K562 (cell line): ENCODE results near the gene C20orf96. TPM values are rescaled to one million over a fixed set of nuclear protein-coding genes. Genes with fewer than 3 reads are reported as not detected.

Experiments
- ATAC-seq: fragments of 200-7000 bp; cut with Tn5 transposase; 3 replicates; pipeline ENCODE4 v1.9.1; 2020; ENCODE audit warnings: moderate library complexity
- BruUV-seq: library from RNA; stranded (reverse); fragments of 400-500 nt; replicated peaks from 2 replicates; lab custom pipeline; 2021; lab: Mats Ljungman, UMichigan
- CTCF ChIA-PET: fragments of 300-600 bp; formaldehyde crosslinking; extraction: SDS; loops from one replicate; lab custom pipeline; 2021; ENCODE audit warnings: low intra/inter-chr PET ratio; lab: Yijun Ruan, JAX
- POLR2A ChIA-PET: fragments of 300-600, 350-650 bp; sonication (Branson Sonifier 250); formaldehyde crosslinking; extraction: SDS; loops from one replicate; lab custom pipeline; 2021; ENCODE audit warnings: antibody characterized with exemption, inconsistent platforms; lab: Yijun Ruan, JAX
- DNase-seq, 4 experiments: peaks; one replicate each; pipeline versions ENCODE4 v3.0.0 to v3.0.0-alpha.2; 2011 to 2018; ENCODE audit warnings: low spot score in 3 of 4, mixed read lengths in 3 of 4; ENCODE audit errors: extremely low read depth in 1 of 4
- FAIRE-seq: peaks from 2 replicates; lab custom pipeline; 2011; peaks lifted over from hg19 to GRCh38; lab: Jason Lieb, UNC
- H2AFZ ChIP-seq: 2 replicates; pipeline ENCODE4 v1.6.0; 2011; ENCODE audit warnings: low read depth, low read length, control low read depth, inconsistent platforms
- H3K27ac ChIP-seq: fragments of 200-600 bp; 3 replicates; pipeline ENCODE4 v1.8.0; 2011; ENCODE audit warnings: low read depth, mild to moderate bottlenecking, control low read depth, inconsistent platforms, low read length, moderate library complexity, mixed read lengths; ENCODE audit errors: extremely low read depth
- H3K27me3 ChIP-seq, 2 experiments: fragments of 300-600 bp in 1 of 2; 2 replicates in 1 of 2; 3 replicates in 1 of 2; pipeline versions ENCODE4 v1.6.0 to v1.8.0; 2011; ENCODE audit warnings: inconsistent platforms in 2 of 2, low read length in 2 of 2, mild to moderate bottlenecking in 1 of 2, mixed read lengths in 1 of 2, moderate library complexity in 1 of 2; ENCODE audit not compliant: control insufficient read depth in 2 of 2, insufficient read depth in 2 of 2
- H3K36me3 ChIP-seq: fragments of 300-600 bp; 3 replicates; pipeline ENCODE4 v1.8.0; 2011; ENCODE audit warnings: mild to moderate bottlenecking, low read length, inconsistent platforms; ENCODE audit not compliant: control insufficient read depth, insufficient read depth
- H3K4me1 ChIP-seq, 2 experiments: fragments of 200-600 bp in 1 of 2; replicated peaks in 1 of 2; 2 replicates in 1 of 2; 3 replicates in 1 of 2; pipeline versions ENCODE4 v1.5.1 to v1.8.0; 2011; ENCODE audit warnings: inconsistent platforms in 2 of 2, low read length in 2 of 2, mild to moderate bottlenecking in 1 of 2, mixed read lengths in 1 of 2, moderate library complexity in 1 of 2; ENCODE audit not compliant: control insufficient read depth in 2 of 2, insufficient read depth in 2 of 2
- H3K4me2 ChIP-seq: 2 replicates; pipeline ENCODE4 v1.6.1; 2011; ENCODE audit warnings: low read length, control low read depth, inconsistent platforms, mixed read lengths; ENCODE audit not compliant: insufficient read depth
- H3K4me3 ChIP-seq: fragments of 200-600 bp; sonication (generic), shearing (Covaris generic); 2 replicates; pipeline ENCODE4 v1.5.1; 2016; ENCODE audit warnings: control low read depth, inconsistent platforms
- H3K79me2 ChIP-seq: fragments of 200-600 bp; 3 replicates; pipeline ENCODE4 v1.8.0; 2011; ENCODE audit warnings: low read length, inconsistent platforms; ENCODE audit not compliant: control insufficient read depth, insufficient read depth
- H3K9ac ChIP-seq, 2 experiments: 2 replicates each; pipeline versions ENCODE4 v1.6.0 to v1.6.1; 2011; ENCODE audit warnings: low read depth in 2 of 2, low read length in 2 of 2, control low read depth in 1 of 2, inconsistent platforms in 1 of 2, mild to moderate bottlenecking in 1 of 2, mixed read lengths in 1 of 2; ENCODE audit not compliant: insufficient read depth in 1 of 2
- H3K9me1 ChIP-seq: one replicate; pipeline ENCODE4 v1.6.0; 2011; ENCODE audit warnings: inconsistent platforms, mild to moderate bottlenecking, low read length, moderate library complexity; ENCODE audit not compliant: control insufficient read depth, insufficient read depth
- H3K9me3 ChIP-seq: replicated peaks from 2 replicates; pipeline ENCODE4 v1.5.1; 2011; ENCODE audit warnings: low read depth, low read length, inconsistent platforms; ENCODE audit not compliant: control insufficient read depth, insufficient read depth
- H4K20me1 ChIP-seq: replicated peaks from 2 replicates; pipeline ENCODE4 v1.6.1; 2011; ENCODE audit warnings: low read length, inconsistent platforms, mixed read lengths; ENCODE audit not compliant: control insufficient read depth, insufficient read depth
- ARHGAP35 ChIP-seq: fragments of 450-650 bp; IDR thresholded peaks from 2 replicates; pipeline ENCODE4 v1.6.1; 2018; ENCODE audit not compliant: partially characterized antibody
- ARNT ChIP-seq, 2 experiments: fragments of 450-650 bp; IDR thresholded peaks; 2 replicates each; pipeline ENCODE4 v1.6.1; 2016; ENCODE audit warnings: mild to moderate bottlenecking in 1 of 2
- C11orf30 ChIP-seq: fragments of 450-650 bp; IDR thresholded peaks from 2 replicates; pipeline ENCODE4 v1.6.1; 2016; ENCODE audit warnings: low read depth, mild to moderate bottlenecking
- CBFA2T2 ChIP-seq: fragments of 450-650 bp; conservative IDR thresholded peaks from 2 replicates; pipeline ENCODE4 v1.6.1; 2017; ENCODE audit warnings: mild to moderate bottlenecking
- HDAC2 ChIP-seq: fragments of 450-650 bp; IDR thresholded peaks from 2 replicates; pipeline ENCODE4 v1.6.1; 2016; ENCODE audit warnings: mild to moderate bottlenecking
- HNRNPUL1 ChIP-seq: fragments of 200-400 bp; formaldehyde crosslinking; IDR thresholded peaks from 2 replicates; pipeline ENCODE4 v1.6.1; 2017; ENCODE audit warnings: low read length
- JUND ChIP-seq, 2 experiments: IDR thresholded peaks; 2 replicates in 1 of 2; 3 replicates in 1 of 2; pipeline ENCODE4 v1.6.1; 2011; ENCODE audit warnings: borderline replicate concordance in 2 of 2, low read depth in 2 of 2, low read length in 2 of 2, improper control_type of control experiment in 1 of 2, missing biosample characterization in 1 of 2, missing genetic modification characterization in 1 of 2, missing genetic modification reagents in 1 of 2
- MAZ ChIP-seq, 2 experiments: fragments of 450-650 bp in 1 of 2; sonication (generic) in 1 of 2; formaldehyde crosslinking; IDR thresholded peaks in 1 of 2; conservative IDR thresholded peaks in 1 of 2; 2 replicates each; pipeline versions ENCODE4 v1.4.0 to v1.5.0; 2020; ENCODE audit warnings: mild to moderate bottlenecking in 1 of 2, missing genetic modification reagents in 1 of 2
- RAD51 ChIP-seq: fragments of 450-650 bp; IDR thresholded peaks from 2 replicates; pipeline ENCODE4 v1.7.1; 2016; ENCODE audit warnings: low read depth, mild to moderate bottlenecking, borderline replicate concordance
- SAP30 ChIP-seq: fragments of 200-600 bp; sonication (generic); IDR thresholded peaks from 2 replicates; pipeline ENCODE4 v1.6.1; 2012; ENCODE audit warnings: borderline replicate concordance, low read depth, mild to moderate bottlenecking, moderate library complexity, low read length, control low read depth, inconsistent platforms; ENCODE audit not compliant: insufficient read depth, poor library complexity, severe bottlenecking
- SMARCE1 ChIP-seq: fragments of 450-650 bp; IDR thresholded peaks from 2 replicates; pipeline ENCODE4 v1.7.1; 2016; ENCODE audit warnings: mild to moderate bottlenecking
- ZBTB8A ChIP-seq: fragments of 450-650 bp; IDR thresholded peaks from 2 replicates; pipeline ENCODE4 v1.6.1; 2018; ENCODE audit warnings: mild to moderate bottlenecking, moderate library complexity; ENCODE audit not compliant: partially characterized antibody
- ZNF121 ChIP-seq: sonication (generic); formaldehyde crosslinking; conservative IDR thresholded peaks from 2 replicates; pipeline ENCODE4 v1.8.0; 2022; ENCODE audit warnings: missing genetic modification reagents
- ZNF140 ChIP-seq: fragments of 250-450 bp; sonication (Bioruptor Pico); IDR thresholded peaks from 2 replicates; pipeline ENCODE4 v1.8.0; 2021; ENCODE audit warnings: moderate library complexity, mild to moderate bottlenecking, inconsistent platforms
- ZNF75A ChIP-seq: fragments of 450-650 bp; formaldehyde crosslinking; IDR thresholded peaks from 2 replicates; pipeline ENCODE4 v1.4.0; 2020; ENCODE audit warnings: mild to moderate bottlenecking
- WGBS: fragments of 100-300 bp; shearing (Covaris generic); methylation state at CpG from one replicate; pipeline ENCODE4 v1.1.6; 2016; ENCODE audit warnings: low coverage, mixed read lengths; ENCODE audit not compliant: insufficient coverage; ENCODE audit errors: missing lambda C conversion rate; 5-methylcytosine and 5-hydroxymethylcytosine counted together
- in situ Hi-C: fragments of 300-500 bp; cut with MboI; formaldehyde crosslinking; loops from 4 replicates; pipeline ENCODE4 v1.15.0; 2018; ENCODE audit warnings: inconsistent platforms, mixed read lengths
- intact Hi-C: fragments of 100-400 bp; cut with micrococcal nuclease; formaldehyde crosslinking; loops from 2 replicates; pipeline ENCODE4 v1.14.2; 2022
- polyA plus RNA-seq, 8 experiments: library from polyadenylated mRNA; depleted of rRNA in 4 of 8; stranded (reverse) in 5 of 8; unstranded in 3 of 8; fragments of >200 nt; fragmentation: Nextera tagmentation in 2 of 8; fragmentation: Illumina TruSeq in 1 of 8; extraction: Ambion mirVana in 2 of 8; extraction: Trizol in 1 of 8; gene quantifications; 2 replicates each; pipeline versions ENCODE4 v1.2.1 to v1.2.3, GENCODE V29; 2011 to 2014; ENCODE audit warnings: inconsistent platforms in 1 of 8, missing spikeins in 1 of 8
- total RNA-seq, 7 experiments: library from RNA; depleted of rRNA in 6 of 7; stranded (reverse); fragments of >200 nt in 6 of 7; fragmentation: Illumina TruSeq in 2 of 7; extraction: Trizol in 2 of 7; gene quantifications; 2 replicates each; pipeline versions ENCODE4 v1.2.1 to v1.2.3, GENCODE V29; 2011 to 2021; ENCODE audit warnings: low replicate concordance in 1 of 7
- TF ChIP-seq, protein P1 (sequence below): sonication (generic); formaldehyde crosslinking; IDR thresholded peaks from 2 replicates; pipeline ENCODE4 v1.8.0; 2022; ENCODE audit warnings: mild to moderate bottlenecking, missing genetic modification reagents

Gene C20orf96
- total and polyA plus RNA-seq, 9 of the 15 experiments (the other 6 are each of a cell fraction or from before 2014, with no cell fraction given): 1.7 to 11.7 (median 4.2) TPM

DNA sequence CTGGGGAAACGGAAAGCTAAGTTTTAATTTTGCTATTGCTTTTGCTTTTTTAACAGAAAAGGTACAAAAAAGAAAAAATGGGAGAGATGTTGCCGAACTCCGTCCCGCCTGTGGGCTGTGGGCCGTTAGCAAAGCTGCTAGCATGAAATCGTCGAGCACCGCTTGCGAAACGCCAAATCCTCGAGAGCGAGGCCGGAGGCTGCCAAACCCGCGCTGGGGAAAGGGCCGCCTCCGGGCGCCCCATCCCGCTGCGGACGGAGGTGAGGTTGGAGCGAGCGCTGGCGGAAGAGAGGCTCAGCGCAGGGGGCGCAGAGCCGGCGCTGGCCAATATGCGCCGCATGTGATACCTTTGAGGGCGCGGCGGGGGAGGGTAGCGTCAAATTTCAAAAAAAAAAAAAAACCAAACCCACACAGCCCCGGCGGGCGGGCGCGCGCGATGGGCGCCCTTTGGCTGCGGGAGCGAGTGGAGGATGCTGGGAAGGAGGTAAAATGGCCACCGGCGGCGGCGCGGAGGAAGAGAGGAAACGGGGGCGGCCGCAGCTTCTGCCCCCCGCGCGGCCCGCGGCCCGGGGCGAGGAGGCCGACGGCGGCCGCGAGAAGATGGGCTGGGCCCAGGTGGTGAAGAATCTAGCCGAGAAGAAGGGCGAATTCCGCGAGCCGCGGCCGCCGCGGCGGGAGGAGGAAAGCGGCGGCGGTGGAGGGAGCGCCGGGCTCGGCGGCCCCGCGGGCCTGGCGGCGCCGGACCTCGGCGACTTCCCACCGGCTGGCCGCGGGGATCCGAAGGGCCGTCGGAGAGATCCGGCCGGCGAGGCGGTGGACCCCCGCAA, 6.8 kb upstream of the C20orf96 start, which contains the start of gene ZCCHC3:
Gene ZCCHC3 (plus strand): TSS at position 473 of the 827 bp plus-strand sequence. CDS start 17 bp downstream, at position 490.
- ATAC-seq (peak; percentile 94), FAIRE-seq (peak; percentile 60), DNase-seq (peak; percentile 68 to 93 (median 78))
- Histone ChIP-seq H3K79me2 (peaks cover 47% of the 10 kb centered on the region), H4K20me1 (peaks cover 13% of the 10 kb centered on the region), H3K36me3 (peaks cover 25% of the 10 kb centered on the region; the same call in 2 of the 3 replicates), H3K27me3 (no peaks in the 10 kb centered on the region), H2AFZ (peak within 1 kb of the TSS; percentile 75), H3K4me3 (peak within 1 kb of the TSS; percentile 90), H3K4me1 (peaks cover 21 to 22% of the 10 kb centered on the region in 2 experiments; a peak in 4 of 5 replicates), H3K27ac (peak within 1 kb of the TSS; percentile 93), H3K4me2 (peak within 1 kb of the TSS; percentile 95), H3K9me1 (no peaks in the 10 kb centered on the region), H3K9me3 (no peaks in the 10 kb centered on the region), H3K9ac (peak within 1 kb of the TSS; percentile 91 to 92)
- CTCF ChIA-PET: no interaction called here
- in situ Hi-C loops (no loop called here), intact Hi-C loops (loop anchor here (2.0 kb wide), 1 partner anchor 27 kb away; the partner anchor contains the start of gene SOX12)
- POLR2A ChIA-PET: interaction anchor here (0.6 to 2.0 kb wide), 5 partner anchors 8 to 321 kb away, joined by 3 to 5 read pairs (median 3); partner anchors contain the start of gene DEFB129
- WGBS: 2% methylated on average over 35 of the region's 99 CpGs
- TSS peak; percentile 86 for BruUV-seq
- TF ChIP-seq ZNF140 (CRISPR knock-in tag): no peak
- TF ChIP-seq HDAC2: no peak
- no peak for TF ChIP-seq ZNF121
- TF ChIP-seq MAZ (CRISPR knock-in tag; conservative IDR thresholded peaks at IDR 0.05 in 1 of 2, IDR thresholded peaks at IDR 0.05 in 1 of 2): peak; percentile 43 to 90; a peak in 3 of 4 replicates
- no peak for TF ChIP-seq SMARCE1
- TF ChIP-seq HNRNPUL1: no peak
- TF ChIP-seq RAD51: peak; percentile 24; the same call in 1 of the 2 replicates
- TF ChIP-seq CBFA2T2: no peak
- TF ChIP-seq SAP30: no peak
- TF ChIP-seq ARHGAP35: no peak
- TF ChIP-seq C11orf30: no peak
- TF ChIP-seq ZBTB8A: no peak
- TF ChIP-seq ARNT (IDR thresholded peaks at IDR 0.05): no peak
- TF ChIP-seq, protein P1, sequence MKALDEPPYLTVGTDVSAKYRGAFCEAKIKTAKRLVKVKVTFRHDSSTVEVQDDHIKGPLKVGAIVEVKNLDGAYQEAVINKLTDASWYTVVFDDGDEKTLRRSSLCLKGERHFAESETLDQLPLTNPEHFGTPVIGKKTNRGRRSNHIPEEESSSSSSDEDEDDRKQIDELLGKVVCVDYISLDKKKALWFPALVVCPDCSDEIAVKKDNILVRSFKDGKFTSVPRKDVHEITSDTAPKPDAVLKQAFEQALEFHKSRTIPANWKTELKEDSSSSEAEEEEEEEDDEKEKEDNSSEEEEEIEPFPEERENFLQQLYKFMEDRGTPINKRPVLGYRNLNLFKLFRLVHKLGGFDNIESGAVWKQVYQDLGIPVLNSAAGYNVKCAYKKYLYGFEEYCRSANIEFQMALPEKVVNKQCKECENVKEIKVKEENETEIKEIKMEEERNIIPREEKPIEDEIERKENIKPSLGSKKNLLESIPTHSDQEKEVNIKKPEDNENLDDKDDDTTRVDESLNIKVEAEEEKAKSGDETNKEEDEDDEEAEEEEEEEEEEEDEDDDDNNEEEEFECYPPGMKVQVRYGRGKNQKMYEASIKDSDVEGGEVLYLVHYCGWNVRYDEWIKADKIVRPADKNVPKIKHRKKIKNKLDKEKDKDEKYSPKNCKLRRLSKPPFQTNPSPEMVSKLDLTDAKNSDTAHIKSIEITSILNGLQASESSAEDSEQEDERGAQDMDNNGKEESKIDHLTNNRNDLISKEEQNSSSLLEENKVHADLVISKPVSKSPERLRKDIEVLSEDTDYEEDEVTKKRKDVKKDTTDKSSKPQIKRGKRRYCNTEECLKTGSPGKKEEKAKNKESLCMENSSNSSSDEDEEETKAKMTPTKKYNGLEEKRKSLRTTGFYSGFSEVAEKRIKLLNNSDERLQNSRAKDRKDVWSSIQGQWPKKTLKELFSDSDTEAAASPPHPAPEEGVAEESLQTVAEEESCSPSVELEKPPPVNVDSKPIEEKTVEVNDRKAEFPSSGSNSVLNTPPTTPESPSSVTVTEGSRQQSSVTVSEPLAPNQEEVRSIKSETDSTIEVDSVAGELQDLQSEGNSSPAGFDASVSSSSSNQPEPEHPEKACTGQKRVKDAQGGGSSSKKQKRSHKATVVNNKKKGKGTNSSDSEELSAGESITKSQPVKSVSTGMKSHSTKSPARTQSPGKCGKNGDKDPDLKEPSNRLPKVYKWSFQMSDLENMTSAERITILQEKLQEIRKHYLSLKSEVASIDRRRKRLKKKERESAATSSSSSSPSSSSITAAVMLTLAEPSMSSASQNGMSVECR (CRISPR knock-in tag): peak; percentile 43; the same call in 1 of the 2 replicates
- TF ChIP-seq ZNF75A (CRISPR knock-in tag): no peak
- TF ChIP-seq JUND (IDR thresholded peaks at IDR 0.05; ENCODE audit: borderline replicate concordance, low read depth, low read length): no peak; the same call in 1 of the 2 replicates
- TF ChIP-seq JUND (tag; IDR thresholded peaks at IDR 0.05; ENCODE audit: borderline replicate concordance, low read depth, low read length): no peak; the same call in 2 of the 3 replicates
